Fibroblast of villous mesenchyme (primary cell): ENCODE data around the gene MEF2C. TPM values are rescaled to one million over a fixed set of nuclear protein-coding genes. Genes with fewer than 3 reads are reported as not detected.

ENCODE experiments used
- DNase-seq: peaks from one replicate; pipeline ENCODE4 v3.0.0-alpha.2; 2010; ENCODE audit warnings: low read depth
- H3K4me3 ChIP-seq: 2 replicates; pipeline ENCODE4 v1.5.1; 2011; ENCODE audit warnings: low read depth, mild to moderate bottlenecking, low read length
- total RNA-seq: library from RNA; depleted of rRNA; stranded (reverse); fragments of >200 nt; gene quantifications from 2 replicates; pipeline ENCODE4 v1.2.3, GENCODE V29; 2012
- TF ChIP-seq, protein P1 (sequence below): IDR thresholded peaks from 2 replicates; pipeline ENCODE4 v1.5.1; 2012; ENCODE audit warnings: low read depth, mild to moderate bottlenecking, low read length; ENCODE audit not compliant: insufficient read depth

MEF2C gene
- total RNA-seq, 1 donor: 16.0 TPM

DNA sequence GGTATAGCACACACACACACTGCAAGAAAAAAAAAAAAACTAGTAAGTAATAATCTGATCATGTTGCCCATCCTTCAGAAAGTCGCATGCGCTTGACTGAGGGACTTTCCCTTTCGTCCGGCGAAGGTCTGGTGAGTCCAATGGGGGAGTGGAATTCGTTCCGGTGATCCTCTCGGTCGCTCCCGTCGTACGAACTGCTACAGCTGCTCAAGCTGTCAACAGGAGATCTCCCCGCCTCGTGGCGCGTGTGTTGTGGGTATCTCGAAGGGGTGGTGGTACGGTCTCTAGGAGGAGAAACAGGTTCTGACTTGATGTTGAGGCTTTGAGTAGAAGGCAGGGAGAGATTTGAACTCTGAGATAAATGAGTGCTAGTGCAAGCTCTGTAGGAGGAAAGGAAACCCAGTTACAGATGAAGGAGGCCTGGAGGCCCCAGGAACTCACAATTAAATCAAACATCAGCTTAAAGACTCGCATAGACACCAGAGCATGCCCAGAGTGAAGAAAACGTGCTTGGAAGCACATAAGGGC, 160.4 kb downstream of the MEF2C start:
- H3K4me3 ChIP-seq: no peak overlapping the region
- DNase-seq: no peak
- TF ChIP-seq, protein P1, sequence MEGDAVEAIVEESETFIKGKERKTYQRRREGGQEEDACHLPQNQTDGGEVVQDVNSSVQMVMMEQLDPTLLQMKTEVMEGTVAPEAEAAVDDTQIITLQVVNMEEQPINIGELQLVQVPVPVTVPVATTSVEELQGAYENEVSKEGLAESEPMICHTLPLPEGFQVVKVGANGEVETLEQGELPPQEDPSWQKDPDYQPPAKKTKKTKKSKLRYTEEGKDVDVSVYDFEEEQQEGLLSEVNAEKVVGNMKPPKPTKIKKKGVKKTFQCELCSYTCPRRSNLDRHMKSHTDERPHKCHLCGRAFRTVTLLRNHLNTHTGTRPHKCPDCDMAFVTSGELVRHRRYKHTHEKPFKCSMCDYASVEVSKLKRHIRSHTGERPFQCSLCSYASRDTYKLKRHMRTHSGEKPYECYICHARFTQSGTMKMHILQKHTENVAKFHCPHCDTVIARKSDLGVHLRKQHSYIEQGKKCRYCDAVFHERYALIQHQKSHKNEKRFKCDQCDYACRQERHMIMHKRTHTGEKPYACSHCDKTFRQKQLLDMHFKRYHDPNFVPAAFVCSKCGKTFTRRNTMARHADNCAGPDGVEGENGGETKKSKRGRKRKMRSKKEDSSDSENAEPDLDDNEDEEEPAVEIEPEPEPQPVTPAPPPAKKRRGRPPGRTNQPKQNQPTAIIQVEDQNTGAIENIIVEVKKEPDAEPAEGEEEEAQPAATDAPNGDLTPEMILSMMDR: no peak

DNA sequence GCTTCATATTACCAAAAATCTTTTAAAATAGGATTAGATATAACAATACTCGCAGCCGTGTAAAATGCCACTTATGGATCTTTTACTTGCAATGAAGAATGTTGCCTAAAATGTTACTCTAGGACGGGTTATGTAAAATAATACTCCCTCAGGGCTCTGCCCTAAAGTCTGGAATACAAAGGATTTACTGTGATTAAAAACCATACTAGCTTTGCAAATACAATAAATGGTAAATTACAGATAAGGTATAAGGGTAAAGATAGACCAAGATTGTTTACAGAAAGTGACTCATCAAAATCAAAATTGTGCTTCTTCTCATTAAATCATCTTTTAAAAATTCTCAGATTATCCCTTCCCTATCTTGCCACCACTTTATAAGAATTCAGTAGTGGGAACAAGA, 163.6 kb downstream of the MEF2C start:
- TF ChIP-seq, protein P1: no peak
- DNase-seq: no peak
- no peak overlapping the region for H3K4me3 ChIP-seq

DNA sequence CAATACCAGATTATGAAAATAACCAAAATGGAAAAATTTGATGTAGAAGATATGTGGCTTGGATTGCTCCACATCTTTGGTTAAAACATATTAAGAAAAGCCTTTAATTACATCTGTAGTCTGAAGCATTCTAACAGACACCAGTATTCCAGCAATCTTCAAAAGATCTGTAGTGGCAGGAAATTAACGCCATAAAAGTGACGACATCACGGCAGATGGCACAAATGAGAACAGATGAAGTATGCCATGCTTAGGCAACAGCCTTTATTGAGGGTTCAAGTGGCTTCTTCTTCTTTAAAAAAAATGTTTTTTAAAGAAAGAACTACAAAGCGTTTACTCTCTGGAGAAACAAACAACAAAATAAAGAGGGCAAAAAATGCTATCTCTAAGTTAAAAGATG, 164.2 kb downstream of the MEF2C start:
- no peak for DNase-seq
- TF ChIP-seq, protein P1: no peak
- no peak overlapping the region for H3K4me3 ChIP-seq

DNA sequence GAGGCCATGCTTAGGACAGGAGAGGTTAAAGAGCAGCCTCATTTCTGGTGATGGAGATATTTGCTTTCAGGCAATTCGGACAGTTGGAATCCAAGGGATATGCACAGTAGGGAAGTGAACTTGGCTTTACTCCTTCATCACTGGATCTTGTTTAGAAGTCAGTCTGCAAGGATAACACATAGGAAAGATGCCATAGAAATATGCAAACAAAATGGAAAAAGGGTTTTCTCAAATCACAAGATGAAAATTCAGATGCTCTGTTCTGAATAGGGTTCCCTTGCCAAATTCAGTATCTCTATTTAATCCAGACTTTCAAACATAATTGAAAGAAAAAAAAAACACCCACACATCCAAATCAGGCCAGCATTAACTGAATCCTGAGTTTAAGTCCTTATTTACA, 166.9 kb downstream of the MEF2C start:
- TF ChIP-seq, protein P1: no peak
- no peak overlapping the region for H3K4me3 ChIP-seq
- no peak for DNase-seq

DNA sequence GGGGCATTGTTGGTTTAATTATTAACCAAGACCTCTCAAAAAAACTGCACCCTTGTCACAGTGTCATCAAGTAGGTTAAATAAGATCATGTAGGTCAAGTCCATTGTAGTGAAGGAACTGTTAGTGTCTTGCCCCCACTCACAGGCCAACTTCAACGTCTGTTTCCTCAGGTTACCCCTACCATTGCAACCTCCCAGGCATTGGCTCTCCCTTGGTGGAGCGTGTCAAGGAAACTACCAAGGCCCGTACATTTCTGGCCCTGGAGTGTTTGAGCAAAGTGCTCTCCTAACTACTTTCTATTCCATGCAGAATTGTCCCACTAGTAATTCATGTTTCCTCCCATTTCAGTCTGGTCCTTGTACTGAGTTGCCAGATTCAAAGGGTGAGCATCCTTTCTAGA, 167.5 kb downstream of the MEF2C start:
- TF ChIP-seq, protein P1: no peak
- H3K4me3 ChIP-seq: no peak overlapping the region
- no peak for DNase-seq

DNA sequence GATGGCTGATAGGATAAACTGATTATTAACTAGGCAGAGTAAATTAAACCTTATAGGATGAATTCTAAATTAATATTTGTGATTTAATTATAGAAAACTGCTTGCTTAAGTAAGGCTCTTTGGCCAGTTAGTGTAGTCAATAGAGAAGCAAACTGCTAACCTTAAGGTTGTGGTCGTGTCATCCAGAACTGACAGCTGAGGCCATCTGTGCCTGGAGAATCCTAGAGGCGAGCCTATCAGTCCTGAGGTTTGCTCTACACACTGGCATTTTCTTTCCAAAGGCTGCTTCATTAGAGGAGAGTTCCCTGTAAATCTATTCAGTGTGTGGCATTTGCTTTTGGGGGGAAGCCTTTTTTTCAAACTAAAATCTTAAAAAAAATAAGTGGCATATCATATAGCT, 169.2 kb downstream of the MEF2C start:
- no peak overlapping the region for H3K4me3 ChIP-seq
- no peak for DNase-seq
- TF ChIP-seq, protein P1: no peak
